Esophagus squamous epithelium (tissue), 4 donors: ENCODE results near the gene TET1.

Experiments used
- POLR2A ChIP-seq, 4 donors: fragments of 450-650 bp; IDR thresholded peaks; one replicate each; pipeline ENCODE4 v1.6.1; 2017; ENCODE audit warnings: antibody characterized with exemption in 4 of 4, mild to moderate bottlenecking in 4 of 4, moderate library complexity in 3 of 4
- TF ChIP-seq, protein P1 (sequence below), 6 experiments: fragments of 450-650 bp in 4 of 6; fragments of 200-600 bp in 2 of 6; sonication (generic) in 2 of 6; IDR thresholded peaks; one replicate each; pipeline ENCODE4 v1.5.1; 2016 to 2019; ENCODE audit warnings: antibody characterized with exemption in 6 of 6, mild to moderate bottlenecking in 4 of 6, moderate library complexity in 4 of 6

GRCh38 chr10:68572151-68572550 is 12.0 kb downstream of the TET1 start:
- TF ChIP-seq POLR2A (IDR thresholded peaks at IDR 0.05) = no peak
- TF ChIP-seq, protein P1, sequence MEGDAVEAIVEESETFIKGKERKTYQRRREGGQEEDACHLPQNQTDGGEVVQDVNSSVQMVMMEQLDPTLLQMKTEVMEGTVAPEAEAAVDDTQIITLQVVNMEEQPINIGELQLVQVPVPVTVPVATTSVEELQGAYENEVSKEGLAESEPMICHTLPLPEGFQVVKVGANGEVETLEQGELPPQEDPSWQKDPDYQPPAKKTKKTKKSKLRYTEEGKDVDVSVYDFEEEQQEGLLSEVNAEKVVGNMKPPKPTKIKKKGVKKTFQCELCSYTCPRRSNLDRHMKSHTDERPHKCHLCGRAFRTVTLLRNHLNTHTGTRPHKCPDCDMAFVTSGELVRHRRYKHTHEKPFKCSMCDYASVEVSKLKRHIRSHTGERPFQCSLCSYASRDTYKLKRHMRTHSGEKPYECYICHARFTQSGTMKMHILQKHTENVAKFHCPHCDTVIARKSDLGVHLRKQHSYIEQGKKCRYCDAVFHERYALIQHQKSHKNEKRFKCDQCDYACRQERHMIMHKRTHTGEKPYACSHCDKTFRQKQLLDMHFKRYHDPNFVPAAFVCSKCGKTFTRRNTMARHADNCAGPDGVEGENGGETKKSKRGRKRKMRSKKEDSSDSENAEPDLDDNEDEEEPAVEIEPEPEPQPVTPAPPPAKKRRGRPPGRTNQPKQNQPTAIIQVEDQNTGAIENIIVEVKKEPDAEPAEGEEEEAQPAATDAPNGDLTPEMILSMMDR (IDR thresholded peaks at IDR 0.05) = no peak
